Stimulated activated CD8-positive, alpha-beta memory T cell treated with anti-CD3 and anti-CD28 coated beads, Interleukin-4, amount 100 ng/mL, for 1 hour (primary cell): ENCODE results near the gene GSDMA.
A peak's percentile ranks its signal among the peaks of the same experiment; 100 is the strongest.

Experiments used
- DNase-seq, 2 donors: peaks; one replicate each; pipeline ENCODE4 v3.0.0-alpha.2; 2020; ENCODE audit warnings: low read depth in 2 of 2, low spot score in 1 of 2

Gene GSDMA

GRCh38 chr17:39960524-39961041 lies 2.2 kb upstream of the GSDMA start:
- DNase-seq: no peak

GRCh38 chr17:39963829-39964228 lies 1.0 kb downstream of the GSDMA start:
- DNase-seq: no peak

GRCh38 chr17:39965017-39965699 lies 2.4 kb downstream of the GSDMA start:
- DNase-seq: no peak

GRCh38 chr17:39966771-39967170 lies 4.0 kb downstream of the GSDMA start:
- DNase-seq: no peak

- DNase-seq: no peak
These were observed 6.0 kb downstream of the GSDMA start for GRCh38 chr17:39968761-39969160.

- DNase-seq: no peak
These were observed 6.6 kb downstream of the GSDMA start for GRCh38 chr17:39969375-39969774.

- no peak for DNase-seq
These were observed 7.4 kb downstream of the GSDMA start for GRCh38 chr17:39970157-39970692.

GRCh38 chr17:39971076-39971603 lies 8.3 kb downstream of the GSDMA start:
- DNase-seq: no peak

- no peak for DNase-seq
These were observed 9.5 kb downstream of the GSDMA start for GRCh38 chr17:39972271-39972670.

GRCh38 chr17:39973496-39973895 lies 10.7 kb downstream of the GSDMA start:
- no peak for DNase-seq

- DNase-seq: no peak
These were observed 11.6 kb downstream of the GSDMA start for GRCh38 chr17:39974433-39974832.

- no peak for DNase-seq
These were observed 13.0 kb downstream of the GSDMA start for GRCh38 chr17:39975801-39976200.

- no peak for DNase-seq
These were observed 16.3 kb downstream of the GSDMA start for GRCh38 chr17:39979016-39979670.

GRCh38 chr17:39979893-39980350 lies 17.1 kb downstream of the GSDMA start:
- DNase-seq: no peak

GRCh38 chr17:39980351-39981206 lies 17.8 kb downstream of the GSDMA start, which contains the start of gene PSMD3:
TSS of gene PSMD3 (plus strand) at chr17:39980807. CDS start at chr17:39980971, 164 bp downstream.
- peak; percentile 93 to 94 for DNase-seq

- DNase-seq: no peak
These were observed 18.5 kb downstream of the GSDMA start for GRCh38 chr17:39981207-39981741.

- no peak for DNase-seq
These were observed 19.1 kb downstream of the GSDMA start for GRCh38 chr17:39981766-39982375.

- DNase-seq: no peak
These were observed 25.5 kb downstream of the GSDMA start for GRCh38 chr17:39988206-39988810.

GRCh38 chr17:39994448-39994847 lies 31.6 kb downstream of the GSDMA start:
- DNase-seq: no peak

- DNase-seq: no peak
These were observed 32.6 kb downstream of the GSDMA start for GRCh38 chr17:39995438-39995837.
